ENCODE measurements around the gene NFE2L2.
A peak's percentile ranks its signal among the peaks of the same experiment; 100 is the strongest.

The NFE2L2 gene

GRCh38 chr2:177264693-177265587 is at the start of gene NFE2L2:
Gene NFE2L2, minus strand, starts transcription at chr2:177264727. Its CDS starts 151 bp downstream, at chr2:177264576.
- DNase-seq: peak; percentile 93

- DNase-seq: no peak
These were observed 49.7 kb upstream of the NFE2L2 start for GRCh38 chr2:177314194-177314593.

GRCh38 chr2:177313162-177313781 is 48.7 kb upstream of the NFE2L2 start:
- no peak for DNase-seq

GRCh38 chr2:177312562-177312961 is 48.0 kb upstream of the NFE2L2 start:
- no peak for DNase-seq

- DNase-seq: peak; percentile 45
These were observed 45.3 kb upstream of the NFE2L2 start for GRCh38 chr2:177309672-177310309.

GRCh38 chr2:177306550-177306949 is 42.0 kb upstream of the NFE2L2 start:
- no peak for DNase-seq

GRCh38 chr2:177303939-177304338 is 39.4 kb upstream of the NFE2L2 start:
- no peak for DNase-seq

- DNase-seq: no peak
These were observed 38.0 kb upstream of the NFE2L2 start for GRCh38 chr2:177302552-177302951.

GRCh38 chr2:177298191-177298590 is 33.7 kb upstream of the NFE2L2 start:
- no peak for DNase-seq

GRCh38 chr2:177296040-177296439 is 31.5 kb upstream of the NFE2L2 start:
- DNase-seq: peak; percentile 57

GRCh38 chr2:177295484-177295883 is 31.0 kb upstream of the NFE2L2 start:
- DNase-seq: no peak

- DNase-seq: no peak
These were observed 27.2 kb upstream of the NFE2L2 start for GRCh38 chr2:177291701-177292100.

- peak; percentile 17 for DNase-seq
These were observed 25.5 kb upstream of the NFE2L2 start for GRCh38 chr2:177289824-177290628.

GRCh38 chr2:177287814-177288213 is 23.3 kb upstream of the NFE2L2 start:
- DNase-seq: no peak

- DNase-seq: no peak
These were observed 21.6 kb upstream of the NFE2L2 start for GRCh38 chr2:177285892-177286715.

GRCh38 chr2:177284531-177284930 is 20.0 kb upstream of the NFE2L2 start:
- DNase-seq: no peak

GRCh38 chr2:177283906-177284305 is 19.4 kb upstream of the NFE2L2 start:
- DNase-seq: no peak

- DNase-seq: no peak
These were observed 18.5 kb upstream of the NFE2L2 start for GRCh38 chr2:177282787-177283572.

GRCh38 chr2:177282181-177282641 is 17.7 kb upstream of the NFE2L2 start:
- no peak for DNase-seq

- no peak for DNase-seq
These were observed 17.1 kb upstream of the NFE2L2 start for GRCh38 chr2:177281400-177282180.

Data from CD4-positive, alpha-beta T cell treated with Interleukin-12 subunit alpha and Interleukin-12 subunit beta, for 1 hour (primary cell).